HEK293T (cell line): ENCODE measurements around the gene NHP2.
"Not testable (repeated sequence)": the region's sequence is repeated elsewhere in the genome, so short reads cannot be mapped to it uniquely, and the experiment has no call there.

Experiments used
- CTCF ChIA-PET: fragments of 350-600 bp; formaldehyde crosslinking; extraction: SDS; loops from one replicate; lab custom pipeline; 2021; ENCODE audit warnings: antibody characterized with exemption, inconsistent platforms; lab: Yijun Ruan, JAX
- POLR2A ChIA-PET: fragments of 350-600 bp; formaldehyde crosslinking; extraction: SDS; loops from one replicate; lab custom pipeline; 2020; ENCODE audit warnings: antibody characterized with exemption, inconsistent platforms; lab: Yijun Ruan, JAX
- DNase-seq: peaks from one replicate; pipeline ENCODE4 v3.0.0; 2012; ENCODE audit warnings: mixed read lengths; ENCODE audit errors: extremely low spot score
- ARNT ChIP-seq: fragments of 450-650 bp; IDR thresholded peaks from 2 replicates; pipeline ENCODE4 v1.6.1; 2017; ENCODE audit warnings: mild to moderate bottlenecking
- BHLHE40 ChIP-seq: fragments of 450-650 bp; IDR thresholded peaks from 2 replicates; pipeline ENCODE4 v1.6.1; 2016; ENCODE audit warnings: mild to moderate bottlenecking, moderate library complexity, borderline replicate concordance
- CTBP1 ChIP-seq: fragments of 450-650 bp; IDR thresholded peaks from 2 replicates; pipeline ENCODE4 v1.6.1; 2016; ENCODE audit warnings: borderline replicate concordance
- ELF4 ChIP-seq: fragments of 450-650 bp; IDR thresholded peaks from 2 replicates; pipeline ENCODE4 v1.6.1; 2017; ENCODE audit warnings: antibody characterized with exemption
- FOXA1 ChIP-seq: fragments of 450-650 bp; IDR thresholded peaks from 2 replicates; pipeline ENCODE4 v1.6.1; 2016; ENCODE audit warnings: mild to moderate bottlenecking
- FOXK2 ChIP-seq: fragments of 450-650 bp; IDR thresholded peaks from 2 replicates; pipeline ENCODE4 v1.6.1; 2016; ENCODE audit warnings: mild to moderate bottlenecking
- FOXM1 ChIP-seq: fragments of 450-650 bp; IDR thresholded peaks from 2 replicates; pipeline ENCODE4 v1.6.1; 2017; ENCODE audit warnings: mild to moderate bottlenecking, borderline replicate concordance
- HDGF ChIP-seq: fragments of 450-650 bp; IDR thresholded peaks from 2 replicates; pipeline ENCODE4 v1.6.1; 2017; ENCODE audit warnings: antibody characterized with exemption, borderline replicate concordance
- L3MBTL2 ChIP-seq: fragments of 450-650 bp; conservative IDR thresholded peaks from 2 replicates; pipeline ENCODE4 v1.6.1; 2016; ENCODE audit warnings: mild to moderate bottlenecking
- LEF1 ChIP-seq: fragments of 450-650 bp; IDR thresholded peaks from 2 replicates; pipeline ENCODE4 v1.6.1; 2017; ENCODE audit warnings: mild to moderate bottlenecking, borderline replicate concordance
- NFRKB ChIP-seq: fragments of 450-650 bp; IDR thresholded peaks from 2 replicates; pipeline ENCODE4 v1.6.1; 2016; ENCODE audit warnings: mild to moderate bottlenecking, moderate library complexity
- SP1 ChIP-seq: fragments of 450-650 bp; IDR thresholded peaks from 2 replicates; pipeline ENCODE4 v1.6.1; 2017
- SUZ12 ChIP-seq: fragments of 450-650 bp; IDR thresholded peaks from 2 replicates; pipeline ENCODE4 v1.6.1; 2016; ENCODE audit warnings: mild to moderate bottlenecking
- TARDBP ChIP-seq: fragments of 450-650 bp; IDR thresholded peaks from 2 replicates; pipeline ENCODE4 v1.6.1; 2016
- ZNF384 ChIP-seq: fragments of 450-650 bp; IDR thresholded peaks from 2 replicates; pipeline ENCODE4 v1.6.1; 2016
- TF ChIP-seq, protein P1 (sequence below): fragments of 450-650 bp; IDR thresholded peaks from 2 replicates; pipeline ENCODE4 v1.6.1; 2016

Gene NHP2

DNA sequence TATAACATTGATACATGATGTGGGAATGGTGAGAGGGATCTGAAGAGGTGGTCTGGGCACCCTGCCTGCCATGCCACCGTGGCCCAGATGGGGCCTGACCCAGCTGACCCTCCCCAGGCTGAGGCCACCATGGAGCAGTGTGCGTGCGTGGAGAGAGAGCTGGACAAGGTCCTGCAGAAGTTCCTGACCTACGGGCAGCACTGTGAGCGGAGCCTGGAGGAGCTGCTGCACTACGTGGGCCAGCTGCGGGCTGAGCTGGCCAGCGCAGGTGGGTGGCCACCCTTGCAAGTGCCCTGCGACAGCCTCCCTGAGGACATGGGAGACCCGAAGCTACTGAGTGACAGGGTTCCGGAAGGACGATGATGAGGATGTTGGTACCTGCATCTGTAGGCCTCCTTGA, 15.7 kb downstream of the NHP2 start:
- POLR2A ChIA-PET, result interaction anchor here (1.2 to 1.6 kb wide), 2 partner anchors 15 to 61 kb away, joined by 4 to 8 read pairs; partner anchors contain the start of gene NHP2
- TF ChIP-seq CTBP1 (no peak), HDGF (no peak), BHLHE40 (no peak), NFRKB (no peak), ZNF384 (no peak), ARNT (no peak), ELF4 (no peak), LEF1 (no peak), SP1 (no peak)
- TF ChIP-seq, protein P1, sequence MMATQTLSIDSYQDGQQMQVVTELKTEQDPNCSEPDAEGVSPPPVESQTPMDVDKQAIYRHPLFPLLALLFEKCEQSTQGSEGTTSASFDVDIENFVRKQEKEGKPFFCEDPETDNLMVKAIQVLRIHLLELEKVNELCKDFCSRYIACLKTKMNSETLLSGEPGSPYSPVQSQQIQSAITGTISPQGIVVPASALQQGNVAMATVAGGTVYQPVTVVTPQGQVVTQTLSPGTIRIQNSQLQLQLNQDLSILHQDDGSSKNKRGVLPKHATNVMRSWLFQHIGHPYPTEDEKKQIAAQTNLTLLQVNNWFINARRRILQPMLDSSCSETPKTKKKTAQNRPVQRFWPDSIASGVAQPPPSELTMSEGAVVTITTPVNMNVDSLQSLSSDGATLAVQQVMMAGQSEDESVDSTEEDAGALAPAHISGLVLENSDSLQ, result no peak
- CTCF ChIA-PET, result no interaction called here

DNA sequence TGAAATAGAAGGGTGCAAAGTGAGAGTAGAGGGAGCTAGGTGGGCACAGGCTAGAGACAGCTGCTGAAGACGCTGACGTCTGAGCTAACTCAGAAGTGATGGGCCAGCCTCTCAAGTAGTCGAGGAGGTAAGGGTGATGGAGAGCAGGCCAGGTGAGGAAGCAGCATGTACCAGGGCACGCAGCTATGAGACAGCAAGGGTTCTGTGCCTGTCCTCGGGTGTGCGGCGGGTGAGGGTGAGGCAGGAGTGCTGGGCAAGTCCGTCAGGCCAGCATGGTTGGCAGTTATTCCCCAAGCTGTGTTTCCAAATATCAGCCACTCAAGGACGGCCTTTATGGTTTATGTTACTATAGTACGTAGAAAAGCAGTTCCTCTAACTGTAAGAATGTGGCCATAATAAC, 16.7 kb downstream of the NHP2 start:
- no peak for DNase-seq
- POLR2A ChIA-PET, result interaction anchor here (1.4 to 1.6 kb wide), 2 partner anchors 9 to 16 kb away, joined by 4 to 8 read pairs; partner anchors contain the start of gene NHP2
- no peak for TF ChIP-seq FOXA1
- TF ChIP-seq LEF1, result no peak
- no peak for TF ChIP-seq FOXK2
- TF ChIP-seq CTBP1, result no peak
- TF ChIP-seq ELF4, result no peak
- no peak for TF ChIP-seq SP1
- no peak for TF ChIP-seq ARNT
- TF ChIP-seq FOXM1, result no peak
- TF ChIP-seq HDGF, result no peak
- no peak for TF ChIP-seq BHLHE40
- TF ChIP-seq, protein P1, result no peak
- TF ChIP-seq ZNF384, result no peak
- no peak for TF ChIP-seq L3MBTL2
- TF ChIP-seq NFRKB, result no peak
- TF ChIP-seq SUZ12, result no peak
- TF ChIP-seq TARDBP, result no peak
- CTCF ChIA-PET, result no interaction called here

More for the DNA sequence above, 15.7 kb downstream of the NHP2 start:
- no peak for DNase-seq

DNA sequence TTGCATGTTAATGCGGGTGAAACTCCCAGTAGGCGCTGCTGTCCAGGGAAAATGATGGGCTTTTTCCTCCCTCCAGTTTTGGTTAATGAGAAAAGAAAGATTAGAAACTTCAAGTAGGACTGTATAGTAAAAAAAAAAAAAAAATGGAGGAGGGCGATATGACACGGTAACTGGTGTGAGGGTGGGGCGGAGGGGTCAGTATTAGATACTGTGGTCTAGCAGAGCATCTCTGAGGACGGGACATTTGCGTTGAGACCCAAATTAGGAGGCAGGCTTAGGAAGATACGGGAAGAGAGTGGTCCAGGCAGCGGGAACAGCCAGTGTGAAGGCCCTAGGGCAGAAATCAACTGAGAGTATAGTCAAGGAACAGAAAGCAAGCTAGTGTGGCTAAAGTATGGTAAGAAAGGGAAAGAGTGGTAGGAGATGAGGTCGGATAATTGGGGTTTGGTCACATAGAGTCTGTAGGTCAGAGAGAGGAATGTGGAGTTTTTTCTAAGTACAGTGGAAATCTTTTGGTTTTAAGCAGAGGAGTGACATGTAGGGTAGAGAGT, 22.2 kb downstream of the NHP2 start:
- no peak for DNase-seq
- CTCF ChIA-PET, result interaction anchor here (2.8 kb wide), 1 partner anchor 11 kb away, joined by 14 read pairs; no protein-coding TSS in a partner anchor
- POLR2A ChIA-PET, result interaction anchor here (0.9 to 2.2 kb wide), 9 partner anchors 8 to 73 kb away, joined by 3 to 13 read pairs (median 6); partner anchors contain the start of genes HNRNPAB and NHP2
- TF ChIP-seq ZNF384, result peak; percentile 71
- no peak for TF ChIP-seq TARDBP
- TF ChIP-seq CTBP1, result no peak
- no peak for TF ChIP-seq SP1
- TF ChIP-seq NFRKB, result no peak
- TF ChIP-seq L3MBTL2, result peak; percentile 35; the same call in 1 of the 2 replicates
- no peak for TF ChIP-seq ELF4
- no peak for TF ChIP-seq LEF1
- TF ChIP-seq HDGF, result no peak

DNA sequence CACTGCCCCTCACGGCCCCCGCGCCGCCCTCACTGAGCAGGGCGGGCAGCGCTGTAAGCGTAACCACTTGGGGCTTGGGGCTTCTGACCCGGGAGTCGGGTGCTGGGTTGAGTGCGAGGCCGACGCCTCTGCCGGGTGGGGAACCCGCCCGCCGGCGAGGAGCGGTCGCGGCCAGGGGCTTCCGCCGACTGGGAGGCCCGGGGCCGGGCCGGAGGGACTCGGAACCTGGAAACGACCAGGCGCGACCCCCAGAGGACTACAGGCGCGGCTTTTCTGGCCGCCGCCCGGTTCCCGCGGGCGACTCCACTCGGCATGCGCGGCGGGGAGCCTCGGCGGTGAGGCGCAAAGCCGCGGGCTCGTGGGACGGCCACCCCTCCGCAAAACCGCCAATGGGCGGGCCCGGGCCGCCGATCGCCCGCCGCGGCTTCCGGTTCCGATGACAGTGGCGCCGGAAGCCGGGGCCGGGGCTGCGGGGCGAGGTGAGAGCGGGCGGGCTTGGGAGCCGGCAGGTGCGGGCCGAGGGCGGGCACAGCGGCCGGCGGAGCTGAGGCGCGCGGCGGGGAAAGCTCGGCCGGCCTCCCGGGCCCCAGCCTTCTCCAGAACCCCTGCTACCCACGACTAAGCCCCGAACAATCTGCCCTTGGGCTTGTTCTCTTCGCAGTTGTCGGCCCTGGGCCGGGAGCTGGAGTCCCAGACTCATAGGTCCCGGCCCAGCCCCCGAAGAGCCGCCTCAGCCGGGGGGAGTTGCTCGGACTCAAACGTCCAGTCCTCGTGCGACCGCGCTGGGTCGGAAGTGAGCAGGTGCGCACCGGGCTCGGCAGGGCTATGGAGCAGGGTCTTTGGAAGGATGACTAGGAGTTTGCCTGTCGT, 22.9 kb downstream of the NHP2 start, which contains the start of gene RMND5B:
RMND5B (plus strand) TSS at position 439 of the 870 bp plus-strand sequence. CDS start 7,106 bp downstream, outside the sequence.
- POLR2A ChIA-PET, result interaction anchor here (0.9 to 2.2 kb wide), 8 partner anchors 10 to 73 kb away, joined by 3 to 13 read pairs (median 6); partner anchors contain the start of genes HNRNPAB and NHP2

DNA sequence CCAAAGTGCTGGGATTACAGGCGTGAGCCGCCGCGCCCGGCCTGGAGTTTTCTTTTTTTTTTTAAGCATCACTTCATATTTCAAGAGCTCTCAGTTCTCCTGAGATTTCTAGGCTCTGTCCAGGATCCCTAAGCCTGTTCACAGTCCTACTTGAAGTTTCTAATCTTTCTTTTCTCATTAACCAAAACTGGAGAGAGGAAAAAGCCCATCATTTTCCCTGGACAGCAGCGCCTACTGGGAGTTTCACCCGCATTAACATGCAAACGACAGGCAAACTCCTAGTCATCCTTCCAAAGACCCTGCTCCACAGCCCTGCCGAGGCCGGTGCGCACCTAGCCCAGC, 23.5 kb downstream of the NHP2 start:
- ChIA-PET CTCF (interaction anchor here (0.6 to 2.8 kb wide), 2 partner anchors 8 to 10 kb away, joined by 4 to 14 read pairs; no protein-coding TSS in a partner anchor), POLR2A (interaction anchor here (0.7 kb wide), 1 partner anchor 9 kb away, joined by 4 read pairs; no protein-coding TSS in a partner anchor)
- DNase-seq, result not testable (repeated sequence)

More for the DNA sequence above, 22.9 kb downstream of the NHP2 start, which contains the start of gene RMND5B:
- TF ChIP-seq L3MBTL2 (peak; percentile 35; the same call in 1 of the 2 replicates), LEF1 (peak; percentile 47; the same call in 1 of the 2 replicates), FOXK2 (no peak), ELF4 (no peak)
- TF ChIP-seq, protein P1, result no peak
- peak; percentile 94 for DNase-seq
- CTCF ChIA-PET, result interaction anchor here (0.6 to 2.8 kb wide), 2 partner anchors 8 to 10 kb away, joined by 4 to 14 read pairs; no protein-coding TSS in a partner anchor

DNA sequence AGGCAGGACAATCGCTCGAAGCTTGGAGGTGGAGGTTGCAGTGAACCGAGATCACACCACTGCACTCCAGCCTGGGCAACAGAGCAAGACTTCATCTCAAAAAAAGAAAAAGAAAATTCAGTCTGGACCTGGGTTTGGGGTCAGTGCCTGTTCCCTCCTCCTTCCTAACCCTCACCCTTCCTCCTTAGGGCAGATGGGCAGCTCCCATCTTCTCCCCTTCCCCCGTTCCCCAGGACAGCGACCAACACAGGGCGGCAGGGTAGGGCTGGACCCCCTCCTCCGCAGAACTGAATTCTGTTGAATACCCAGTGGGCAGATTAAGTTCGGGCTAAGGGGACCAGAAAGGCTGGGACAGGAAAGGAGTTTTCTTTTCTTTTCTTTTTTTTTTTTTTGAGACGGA, 24.4 kb downstream of the NHP2 start:
- DNase-seq, result no peak
- CTCF ChIA-PET, result no interaction called here

DNA sequence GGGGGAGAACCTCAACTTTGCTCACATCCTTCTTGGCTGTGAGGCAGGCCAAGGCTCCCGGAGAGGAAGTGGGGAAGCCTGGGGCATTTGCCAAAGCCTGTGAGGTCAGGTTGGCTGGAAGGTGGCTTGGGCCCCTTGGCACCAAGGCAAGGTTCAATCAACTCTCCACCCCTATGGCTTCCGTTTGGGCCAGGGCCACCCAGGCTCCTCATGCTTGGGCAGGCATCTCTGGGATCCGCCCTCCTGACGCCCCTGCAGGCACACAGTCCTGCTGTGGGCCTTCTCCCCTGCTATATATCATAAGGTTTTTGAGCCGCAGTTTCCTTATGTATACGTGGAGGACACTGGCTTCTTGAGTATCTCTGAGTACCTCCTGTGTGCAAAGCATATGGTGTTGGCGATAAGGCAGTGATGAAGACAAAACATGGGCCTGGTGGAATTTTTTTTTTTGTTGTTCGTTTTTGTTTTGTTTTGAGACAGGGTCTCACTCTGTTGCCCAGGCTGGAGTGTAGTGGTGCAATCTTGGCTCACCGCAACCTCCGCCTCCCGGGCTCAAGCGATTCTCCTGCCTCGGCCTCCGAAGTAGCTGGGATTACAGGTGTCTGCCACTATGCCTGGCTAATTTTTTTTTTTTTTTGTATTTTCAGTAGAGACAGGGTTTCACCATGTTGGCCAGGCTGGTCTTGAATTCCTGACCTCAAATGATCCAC, 26.2 kb downstream of the NHP2 start:
- POLR2A ChIA-PET, DNase-seq: not testable (repeated sequence)
- CTCF ChIA-PET, result interaction anchor here (0.6 kb wide), 1 partner anchor 51 kb away, joined by 3 read pairs; no protein-coding TSS in a partner anchor

More for the DNA sequence above, 24.4 kb downstream of the NHP2 start:
- POLR2A ChIA-PET, result no interaction called here
- TF ChIP-seq TARDBP, result no peak
- no peak for TF ChIP-seq NFRKB
- TF ChIP-seq LEF1, result no peak
